H1 (cell line): ENCODE results near the gene CHST11. TPM values are rescaled to one million over a fixed set of nuclear protein-coding genes. Genes with fewer than 3 reads are reported as not detected.

Experiments used
- CTCF ChIA-PET: fragments of 300-600 bp; sonication (Branson Sonifier 250); formaldehyde crosslinking; loops from one replicate; lab custom pipeline; 2021; ENCODE audit not compliant: partially characterized antibody; lab: Charles Lee
- POLR2A ChIA-PET: fragments of 300-600 bp; sonication (Branson Sonifier 250); formaldehyde crosslinking; loops from one replicate; lab custom pipeline; 2021; ENCODE audit warnings: inconsistent platforms; ENCODE audit not compliant: partially characterized antibody; lab: Charles Lee
- DNase-seq, 2 experiments: peaks; one replicate each; pipeline versions ENCODE4 v3.0.0 to v3.0.0-alpha.2; 2010 to 2022; ENCODE audit warnings: low spot score in 2 of 2, low read depth in 1 of 2, mixed read lengths in 1 of 2
- FAIRE-seq: peaks from 2 replicates; lab custom pipeline; 2011; peaks lifted over from hg19 to GRCh38; lab: Jason Lieb, UNC
- H2AFZ ChIP-seq: 2 replicates; pipeline ENCODE4 v1.8.1; 2012; ENCODE audit warnings: low read length, inconsistent platforms
- H2AK5ac ChIP-seq: 2 replicates; pipeline ENCODE4 v1.6.1; 2013; ENCODE audit warnings: low read depth, low read length
- H2BK120ac ChIP-seq: replicated peaks from 2 replicates; pipeline ENCODE3; 2013; ENCODE audit warnings: low read depth, low read length, inconsistent platforms
- H2BK12ac ChIP-seq: 2 replicates; pipeline ENCODE4 v1.6.1; 2013; ENCODE audit warnings: low read depth, low read length
- H2BK15ac ChIP-seq: 2 replicates; pipeline ENCODE4 v1.6.1; 2013; ENCODE audit warnings: low read length
- H2BK20ac ChIP-seq: 2 replicates; pipeline ENCODE4 v1.6.1; 2013; ENCODE audit warnings: low read length
- H2BK5ac ChIP-seq: 2 replicates; pipeline ENCODE4 v1.6.1; 2013; ENCODE audit warnings: low read depth, low read length
- H3K14ac ChIP-seq: 2 replicates; pipeline ENCODE4 v1.6.1; 2013; ENCODE audit warnings: inconsistent platforms; ENCODE audit not compliant: insufficient read length
- H3K18ac ChIP-seq: 2 replicates; pipeline ENCODE4 v1.6.1; 2013; ENCODE audit warnings: low read length; ENCODE audit errors: extremely low read depth
- H3K23ac ChIP-seq: 2 replicates; pipeline ENCODE4 v1.6.1; 2013; ENCODE audit warnings: inconsistent platforms; ENCODE audit not compliant: insufficient read length
- H3K23me2 ChIP-seq: 2 replicates; pipeline ENCODE4 v1.6.1; 2013; ENCODE audit warnings: low read depth, low read length
- H3K27ac ChIP-seq: 2 replicates; pipeline ENCODE4 v1.6.1; 2011; ENCODE audit warnings: low read depth, low read length, inconsistent platforms
- H3K27me3 ChIP-seq, 4 experiments: replicated peaks in 1 of 4; 1 replicate in 1 of 4; 2 replicates in 3 of 4; pipeline versions ENCODE4 v1.6.1 to v1.8.1; 2011 to 2013; ENCODE audit warnings: low read length in 3 of 4, mild to moderate bottlenecking in 3 of 4, inconsistent platforms in 2 of 4, mixed read lengths in 2 of 4, moderate library complexity in 1 of 4; ENCODE audit not compliant: control insufficient read depth in 3 of 4, insufficient read depth in 3 of 4; ENCODE audit errors: extremely low read depth in 1 of 4
- H3K36me3 ChIP-seq, 4 experiments: 2 replicates each; pipeline versions ENCODE4 v1.6.1 to v1.8.1; 2011 to 2013; ENCODE audit warnings: mild to moderate bottlenecking in 4 of 4, low read length in 3 of 4, moderate library complexity in 2 of 4, control low read depth in 1 of 4, inconsistent platforms in 1 of 4; ENCODE audit not compliant: insufficient read depth in 4 of 4, control insufficient read depth in 2 of 4
- H3K4ac ChIP-seq: replicated peaks from 2 replicates; pipeline ENCODE3; 2013; ENCODE audit warnings: low read length, low read depth, mixed read lengths, inconsistent platforms; ENCODE audit not compliant: insufficient read length
- H3K4me1 ChIP-seq, 4 experiments: replicated peaks in 1 of 4; 1 replicate in 1 of 4; 2 replicates in 3 of 4; pipeline versions ENCODE4 v1.6.1 to v1.8.1; 2011 to 2013; ENCODE audit warnings: low read length in 3 of 4, inconsistent platforms in 2 of 4, mixed read lengths in 1 of 4; ENCODE audit not compliant: insufficient read depth in 4 of 4, control insufficient read depth in 3 of 4
- H3K4me2 ChIP-seq, 2 experiments: 2 replicates each; pipeline versions ENCODE4 v1.6.1 to v1.8.1; 2011 to 2013; ENCODE audit warnings: low read depth in 2 of 2, low read length in 2 of 2, control low read depth in 1 of 2, inconsistent platforms in 1 of 2, mild to moderate bottlenecking in 1 of 2; ENCODE audit not compliant: insufficient read depth in 1 of 2
- H3K4me3 ChIP-seq, 4 experiments: fragments of 200-600, 300-600 bp in 1 of 4; sonication (generic), shearing (Covaris generic), sonication (Bioruptor Twin) in 1 of 4; 2 replicates each; pipeline versions ENCODE4 v1.5.1 to v1.8.1; 2011 to 2016; ENCODE audit warnings: low read length in 4 of 4, low read depth in 3 of 4, control low read depth in 2 of 4, inconsistent platforms in 2 of 4, mild to moderate bottlenecking in 2 of 4, mixed read lengths in 1 of 4, moderate library complexity in 1 of 4; ENCODE audit not compliant: insufficient read depth in 2 of 4; ENCODE audit errors: extremely low read depth in 1 of 4
- H3K56ac ChIP-seq: replicated peaks from 2 replicates; pipeline ENCODE3; 2013; ENCODE audit warnings: low read depth, mild to moderate bottlenecking, mixed read lengths, low read length, inconsistent platforms; ENCODE audit not compliant: insufficient read length
- H3K79me1 ChIP-seq: 2 replicates; pipeline ENCODE4 v1.6.1; 2013; ENCODE audit warnings: low read depth, low read length, control low read depth
- H3K79me2 ChIP-seq, 2 experiments: 2 replicates each; pipeline versions ENCODE4 v1.6.1 to v1.8.1; 2012 to 2013; ENCODE audit warnings: low read length in 2 of 2, mild to moderate bottlenecking in 2 of 2, inconsistent platforms in 1 of 2; ENCODE audit not compliant: insufficient read depth in 2 of 2, control insufficient read depth in 1 of 2
- H3K9ac ChIP-seq, 4 experiments: replicated peaks in 1 of 4; 1 replicate in 1 of 4; 2 replicates in 3 of 4; pipeline versions ENCODE4 v1.6.1 to v1.8.1; 2011 to 2013; ENCODE audit warnings: low read depth in 3 of 4, low read length in 3 of 4, control low read depth in 2 of 4, mild to moderate bottlenecking in 2 of 4, moderate library complexity in 2 of 4, inconsistent platforms in 1 of 4; ENCODE audit errors: extremely low read depth in 1 of 4
- H3K9me3 ChIP-seq, 2 experiments: 2 replicates each; pipeline versions ENCODE4 v1.6.1 to v1.8.1; 2012 to 2013; ENCODE audit warnings: mild to moderate bottlenecking in 2 of 2, moderate library complexity in 2 of 2, control low read depth in 1 of 2, inconsistent platforms in 1 of 2, low read depth in 1 of 2, low read length in 1 of 2, mixed read lengths in 1 of 2; ENCODE audit not compliant: insufficient read depth in 2 of 2
- H4K20me1 ChIP-seq, 2 experiments: replicated peaks in 1 of 2; 2 replicates each; pipeline versions ENCODE3 to v1.8.1; 2011 to 2013; ENCODE audit warnings: inconsistent platforms in 2 of 2, low read length in 2 of 2, mild to moderate bottlenecking in 1 of 2; ENCODE audit not compliant: insufficient read depth in 2 of 2, control insufficient read depth in 1 of 2
- H4K5ac ChIP-seq: 2 replicates; pipeline ENCODE4 v1.6.1; 2013; ENCODE audit warnings: low read length, low read depth, mixed read lengths, inconsistent platforms; ENCODE audit not compliant: insufficient read length
- H4K8ac ChIP-seq: 2 replicates; pipeline ENCODE4 v1.8.0; 2013; ENCODE audit warnings: mild to moderate bottlenecking, moderate library complexity, low read length, inconsistent platforms; ENCODE audit not compliant: insufficient read depth; ENCODE audit errors: extremely low read depth
- H4K91ac ChIP-seq: replicated peaks from 2 replicates; pipeline ENCODE3; 2013; ENCODE audit warnings: low read length, mixed read lengths, inconsistent platforms; ENCODE audit not compliant: insufficient read length
- CEBPB ChIP-seq: IDR thresholded peaks from 2 replicates; pipeline ENCODE4 v1.6.1; 2012; ENCODE audit warnings: low read depth, low read length
- EZH2 ChIP-seq: fragments of 200-600 bp; sonication (generic); IDR thresholded peaks from 2 replicates; pipeline ENCODE4 v1.7.1; 2012; ENCODE audit warnings: low read depth, mild to moderate bottlenecking, moderate library complexity, low read length, inconsistent platforms; ENCODE audit not compliant: severe bottlenecking
- GABPA ChIP-seq: IDR thresholded peaks from 2 replicates; pipeline ENCODE4 v1.6.1; 2011; ENCODE audit warnings: mild to moderate bottlenecking, low read length, moderate library complexity, borderline replicate concordance; ENCODE audit not compliant: insufficient read depth
- HDAC6 ChIP-seq: IDR thresholded peaks from one replicate; pipeline ENCODE4 v1.7.1; 2012; ENCODE audit warnings: low read depth, mild to moderate bottlenecking, inconsistent platforms, low read length, moderate library complexity
- POLR2AphosphoS5 ChIP-seq: IDR thresholded peaks from 2 replicates; pipeline ENCODE4 v1.6.1; 2011; ENCODE audit warnings: low read depth, low read length
- RAD21 ChIP-seq, 2 experiments: IDR thresholded peaks in 1 of 2; conservative IDR thresholded peaks in 1 of 2; 2 replicates each; pipeline ENCODE4 v1.6.1; 2011; ENCODE audit warnings: low read depth in 2 of 2, low read length in 2 of 2, improper control_type of control experiment in 1 of 2, inconsistent platforms in 1 of 2, mild to moderate bottlenecking in 1 of 2, moderate library complexity in 1 of 2
- RFX5 ChIP-seq: IDR thresholded peaks from 2 replicates; pipeline ENCODE4 v1.6.1; 2011; ENCODE audit warnings: low read depth, low read length, improper control_type of control experiment, borderline replicate concordance
- RXRA ChIP-seq: IDR thresholded peaks from 2 replicates; pipeline ENCODE4 v1.6.1; 2011; ENCODE audit warnings: low read depth, mild to moderate bottlenecking, low read length, moderate library complexity; ENCODE audit not compliant: insufficient read depth
- SIRT6 ChIP-seq: IDR thresholded peaks from one replicate; pipeline ENCODE4 v1.7.1; 2012; ENCODE audit warnings: low read length, inconsistent platforms
- SP2 ChIP-seq: IDR thresholded peaks from 2 replicates; pipeline ENCODE4 v1.6.1; 2012; ENCODE audit warnings: mild to moderate bottlenecking, low read length, inconsistent platforms
- SP4 ChIP-seq: IDR thresholded peaks from 2 replicates; pipeline ENCODE4 v1.6.1; 2012; ENCODE audit warnings: low read length, inconsistent platforms
- SRF ChIP-seq: IDR thresholded peaks from 2 replicates; pipeline ENCODE4 v1.6.1; 2011; ENCODE audit warnings: mild to moderate bottlenecking, low read depth, low read length, moderate library complexity
- TAF1 ChIP-seq: IDR thresholded peaks from 2 replicates; pipeline ENCODE4 v1.6.1; 2011; ENCODE audit warnings: mild to moderate bottlenecking, low read depth, low read length
- TBP ChIP-seq: IDR thresholded peaks from 2 replicates; pipeline ENCODE4 v1.6.1; 2011; ENCODE audit warnings: low read depth, low read length, improper control_type of control experiment
- TCF12 ChIP-seq: IDR thresholded peaks from 2 replicates; pipeline ENCODE4 v1.6.1; 2011; ENCODE audit warnings: low read depth, mild to moderate bottlenecking, low read length
- YY1 ChIP-seq: IDR thresholded peaks from 2 replicates; pipeline ENCODE4 v1.6.1; 2011; ENCODE audit warnings: low read depth, mild to moderate bottlenecking, low read length
- WGBS, 2 experiments: shearing (Covaris generic) in 1 of 2; methylation state at CpG; one replicate each; pipeline versions ENCODE4 v1.1.6 to v1.1.7; 2013 to 2015; ENCODE audit warnings: low lambda C conversion rate in 2 of 2, mixed read lengths in 2 of 2, inconsistent platforms in 1 of 2, low coverage in 1 of 2, missing lambda C conversion rate in 1 of 2; ENCODE audit not compliant: insufficient replicate concordance in 2 of 2, insufficient coverage in 1 of 2, insufficient read length in 1 of 2; ENCODE audit errors: extremely low coverage in 1 of 2, missing lambda C conversion rate in 1 of 2; 5-methylcytosine and 5-hydroxymethylcytosine counted together
- polyA plus RNA-seq, 7 experiments: library from polyadenylated mRNA; depleted of rRNA in 3 of 7; stranded (reverse) in 5 of 7; unstranded in 2 of 7; fragments of >200 nt in 5 of 7; fragments of 200-250 nt in 2 of 7; gene quantifications; 1 replicate in 5 of 7; 2 replicates in 1 of 7; 4 replicates in 1 of 7; pipeline versions ENCODE4 v1.2.1 to v1.2.3, GENCODE V29; 2011 to 2013; ENCODE audit warnings: missing spikeins in 2 of 7, mixed read lengths in 2 of 7
- total RNA-seq: library from RNA; stranded (reverse); fragmentation: NEBNext Ultra II Directional; extraction: Animal tissue kit (Norgen Biotek cat#: 25700); gene quantifications from 2 replicates; pipeline ENCODE4 v1.2.1, GENCODE V29; 2021

CHST11 gene
- total and polyA plus RNA-seq, 2 of the 8 experiments (the other 6 are each of a cell fraction or from before 2014, with no cell fraction given), result 14.4 to 20.8 TPM

GRCh38 chr12:104721936-104722335, 265.2 kb downstream of the CHST11 start:
- POLR2A ChIA-PET, result no interaction called here
- Histone ChIP-seq H2BK15ac (no peak overlapping the region), H3K79me2 (no peaks in the 10 kb centered on the region), H4K5ac (no peak overlapping the region), H3K9ac (no peak overlapping the region), H3K4me2 (no peak overlapping the region), H3K23ac (no peak overlapping the region), H3K4me1 (peaks cover 4 to 16% (median 12%) of the 10 kb centered on the region in 4 experiments), H3K36me3 (no peaks in the 10 kb centered on the region), H2AK5ac (no peak overlapping the region), H3K9me3 (no peaks in the 10 kb centered on the region), H3K4ac (no peak overlapping the region), H2BK20ac (no peak overlapping the region), H2AFZ (no peak overlapping the region), H3K18ac (no peak overlapping the region), H3K79me1 (no peaks in the 10 kb centered on the region), H3K14ac (no peak overlapping the region), H3K27me3 (no peaks in the 10 kb centered on the region), H4K8ac (no peak overlapping the region), H3K4me3 (no peak overlapping the region), H3K56ac (no peak overlapping the region), H2BK12ac (no peak overlapping the region; the same call in 1 of the 2 replicates), H3K27ac (no peak overlapping the region), H3K23me2 (no peaks in the 10 kb centered on the region), H2BK120ac (no peak overlapping the region), H4K91ac (no peak overlapping the region), H2BK5ac (no peak overlapping the region), H4K20me1 (no peaks in the 10 kb centered on the region)
- FAIRE-seq (no peak), DNase-seq (no peak)
- 82% methylated on average over 6 of the region's 6 CpGs; no CpG with 5 or more reads in 1 of the 2 experiments for WGBS, 2 experiments
- CTCF ChIA-PET, result interaction anchor here (1.4 to 1.7 kb wide), 2 partner anchors 10 to 67 kb away, joined by 3 read pairs; no protein-coding TSS in a partner anchor
- TF ChIP-seq RAD21 (IDR thresholded peaks at IDR 0.05 in 1 of 2, conservative IDR thresholded peaks at IDR 0.05 in 1 of 2; ENCODE audit: low read depth in 2 of 2, low read length in 2 of 2) (no peak), TAF1 (no peak), SRF (no peak), HDAC6 (no peak), TCF12 (no peak), GABPA (no peak), RFX5 (no peak), YY1 (no peak), RXRA (no peak), TBP (no peak), CEBPB (no peak), SIRT6 (no peak), SP4 (no peak), SP2 (no peak), EZH2 (no peak), POLR2AphosphoS5 (no peak)
